CD4-positive, alpha-beta T cell treated with Interleukin-15 for 4 hours (primary cell): Measurements from ENCODE around the gene C10orf95.

Source experiments
- DNase-seq: peaks from one replicate; pipeline ENCODE4 v3.0.0-alpha.2; 2020; ENCODE audit warnings: low spot score

Gene C10orf95

DNA sequence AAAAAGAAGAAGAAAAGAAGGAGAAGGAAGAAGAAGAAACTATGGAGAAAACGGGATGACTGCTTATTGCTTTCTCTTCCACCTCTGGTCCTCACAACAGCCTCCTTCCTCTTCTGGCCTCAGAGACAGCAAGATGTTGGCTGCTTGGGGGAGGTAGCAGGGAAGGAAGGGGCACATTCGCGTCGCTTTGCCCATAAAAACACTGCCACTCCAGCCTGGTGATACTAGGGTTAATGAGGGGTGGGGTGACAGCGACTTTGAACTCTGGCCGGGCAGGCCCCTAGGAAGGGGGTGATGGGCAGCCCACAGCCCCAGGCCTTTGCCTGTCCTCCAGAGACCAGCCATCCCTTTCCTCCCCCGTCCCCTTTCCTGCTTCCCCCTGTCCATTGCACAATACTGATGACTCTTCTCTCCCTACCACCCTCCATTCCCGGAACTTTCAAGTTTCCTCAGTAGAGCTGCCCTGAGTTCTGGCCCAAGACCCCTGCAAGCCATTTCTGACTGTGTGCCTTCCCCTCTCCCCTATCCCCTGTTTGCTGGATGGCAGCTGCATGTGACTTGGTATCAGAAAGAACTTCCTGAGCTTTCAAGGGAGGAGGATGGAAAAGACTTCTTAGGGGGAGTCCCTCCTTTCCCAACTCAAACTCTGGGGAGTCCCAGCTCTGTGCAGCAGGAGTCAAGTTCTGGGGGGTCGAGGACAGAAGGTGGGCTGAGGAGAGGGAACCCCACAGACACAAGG, 16.8 kb downstream of the C10orf95 start:
- no peak for DNase-seq

DNA sequence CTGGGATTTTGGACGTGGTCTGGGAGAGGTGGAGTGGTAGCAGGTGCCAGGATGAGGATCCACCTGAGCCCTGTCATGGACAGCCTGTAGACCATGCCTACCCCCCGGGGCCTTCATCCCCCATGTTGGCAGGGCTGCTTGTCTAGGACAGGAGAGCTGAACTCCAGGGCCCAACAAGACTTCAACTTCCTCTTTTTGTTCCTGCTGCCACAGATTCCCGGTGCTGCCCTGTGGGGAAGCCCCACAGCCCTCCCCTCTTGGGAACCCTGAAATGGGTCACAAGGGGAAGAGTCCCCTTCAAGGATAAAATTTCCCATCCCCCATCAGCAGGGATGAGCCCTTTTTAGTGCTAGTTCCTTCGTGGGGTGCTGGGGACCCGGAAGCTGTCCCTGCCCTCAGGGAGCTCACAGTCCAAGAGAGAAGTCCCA, 17.7 kb downstream of the C10orf95 start:
- DNase-seq, result no peak

DNA sequence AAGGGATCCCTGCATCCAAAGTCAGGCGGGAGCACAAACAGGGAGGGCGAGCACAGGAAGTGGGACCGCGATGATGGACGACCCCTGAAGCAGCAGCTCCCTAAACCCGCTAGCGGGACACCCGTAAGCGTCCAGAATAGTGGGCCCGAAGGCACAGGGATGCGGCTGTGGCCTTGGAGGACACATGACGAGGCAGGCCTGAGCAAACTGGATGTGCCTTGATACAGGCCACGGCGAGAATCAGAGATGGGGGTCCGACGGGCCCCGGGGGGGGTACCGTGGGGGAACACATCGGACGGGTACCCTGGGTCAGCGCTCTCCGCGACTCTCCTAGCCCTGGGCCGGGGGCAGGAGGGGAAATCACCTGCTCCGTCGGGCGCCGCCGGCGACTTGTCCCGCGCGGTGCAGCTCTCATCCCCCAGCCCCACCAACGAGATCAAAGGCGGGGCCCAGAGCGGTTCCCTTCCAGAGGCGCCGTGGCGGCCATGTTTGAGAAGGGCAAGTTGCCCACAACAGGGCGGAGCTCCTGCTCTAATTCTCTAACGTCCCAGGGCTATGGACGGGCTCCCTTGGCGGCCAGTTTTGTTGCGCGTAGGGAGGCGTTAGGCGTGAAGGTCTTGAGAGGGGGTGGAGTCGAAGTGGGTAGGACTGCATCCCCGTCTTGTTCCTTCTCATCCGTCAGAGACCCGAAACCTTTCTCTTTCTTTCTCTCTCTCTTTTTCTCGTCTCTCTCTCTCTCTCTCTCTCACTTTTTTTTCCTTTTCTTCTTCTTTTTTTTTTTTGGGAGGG, 19.0 kb downstream of the C10orf95 start, which contains the start of gene CUEDC2:
TSS of gene CUEDC2 (minus strand) at position 413 of the 789 bp plus-strand sequence. CDS start 7,386 bp downstream, outside the sequence.
- peak; percentile 97 for DNase-seq

DNA sequence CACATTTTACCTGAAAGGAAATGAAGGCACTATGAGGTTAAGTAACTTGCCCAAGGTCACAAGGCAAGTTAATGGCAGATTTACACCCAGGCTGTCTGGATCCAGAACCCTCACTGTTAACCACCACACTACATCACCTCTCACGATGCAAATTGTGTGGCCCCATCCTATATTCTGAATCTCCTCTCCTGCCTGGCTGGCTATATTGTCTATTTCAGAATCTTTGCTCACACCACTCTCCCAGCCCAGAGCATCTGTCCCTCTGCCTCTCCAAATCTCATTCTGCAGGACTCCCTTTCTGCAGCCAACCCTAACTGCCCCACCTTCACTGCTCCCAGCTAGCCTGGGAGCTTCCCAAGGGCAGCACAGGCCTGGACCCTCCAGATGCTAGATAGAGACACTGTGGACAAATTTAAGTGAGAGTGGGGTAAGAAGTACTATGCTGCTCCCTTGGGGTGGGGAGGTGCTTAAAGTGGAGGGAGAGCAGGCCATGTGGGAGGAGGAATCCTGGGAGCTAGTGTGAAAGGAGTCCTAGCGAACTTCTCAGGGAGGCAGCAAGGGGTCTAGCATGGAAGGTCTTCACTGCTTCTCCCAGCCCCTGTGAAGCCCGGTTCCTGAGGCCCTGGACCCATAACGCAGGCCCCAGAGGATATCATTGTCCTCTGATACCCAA, 19.8 kb downstream of the C10orf95 start:
- DNase-seq, result no peak

DNA sequence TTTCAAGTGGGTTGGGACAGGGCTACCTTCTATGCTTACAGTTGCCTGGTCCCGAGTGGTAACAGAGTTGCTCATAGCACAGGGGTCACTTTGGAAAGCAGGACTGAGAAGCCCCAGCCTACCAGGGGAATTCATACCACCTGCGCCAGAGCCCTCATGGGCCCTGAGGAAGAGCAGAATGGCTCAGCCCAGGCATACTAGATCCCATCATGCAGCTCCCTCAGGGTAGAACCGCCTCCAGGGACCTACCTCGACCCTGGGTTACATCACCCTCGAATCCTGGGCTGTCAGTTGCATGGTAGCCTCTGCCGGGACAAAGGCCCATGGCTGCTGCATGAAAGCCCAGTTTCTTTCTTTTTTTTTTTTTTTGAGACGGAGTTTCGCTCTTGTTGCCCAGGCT, 21.9 kb downstream of the C10orf95 start:
- no peak for DNase-seq

DNA sequence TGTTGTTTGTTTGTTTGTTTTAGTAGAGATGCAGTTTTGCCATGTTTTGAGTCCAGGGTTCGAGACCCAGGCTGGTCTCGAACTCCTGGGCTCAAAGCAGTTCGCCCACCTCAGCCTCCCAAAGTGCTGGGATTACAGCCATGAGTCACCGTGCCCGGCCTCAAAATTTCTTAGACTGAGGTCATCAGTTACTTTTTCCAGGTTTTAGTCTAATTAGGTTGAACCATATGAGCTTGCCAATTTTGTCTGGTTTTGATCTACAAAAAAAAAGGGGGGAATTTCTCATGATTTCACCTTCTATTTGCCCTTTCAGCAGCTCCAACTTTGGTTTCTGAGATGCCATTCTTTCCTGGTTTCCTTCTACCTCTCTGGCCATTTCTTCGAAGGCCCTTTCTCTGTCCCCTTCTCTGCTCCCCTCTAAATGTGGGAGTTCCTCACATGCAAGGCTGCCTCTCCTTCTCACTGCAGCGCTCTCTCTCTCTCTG, 24.5 kb downstream of the C10orf95 start:
- DNase-seq, result no peak

DNA sequence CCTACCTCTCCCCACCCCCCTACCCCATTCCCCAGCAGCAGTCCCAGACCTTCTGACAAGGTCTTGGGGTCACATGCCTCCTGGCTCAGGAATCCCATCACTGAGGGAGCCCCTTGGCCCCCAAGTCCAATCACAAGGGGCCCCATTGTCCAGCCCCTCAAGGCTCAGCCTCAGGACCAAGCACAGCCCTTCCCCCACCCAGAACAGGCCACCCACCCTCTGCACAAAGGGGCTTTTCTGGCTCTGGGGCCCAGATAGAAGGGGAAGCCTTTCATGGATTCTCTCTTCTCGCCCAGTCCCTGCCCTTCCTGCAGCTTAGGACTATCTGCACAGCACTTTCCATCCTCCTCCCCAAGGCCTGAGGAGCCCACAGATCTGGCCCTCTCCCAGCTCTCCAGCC, 25.9 kb downstream of the C10orf95 start:
- no peak for DNase-seq

DNA sequence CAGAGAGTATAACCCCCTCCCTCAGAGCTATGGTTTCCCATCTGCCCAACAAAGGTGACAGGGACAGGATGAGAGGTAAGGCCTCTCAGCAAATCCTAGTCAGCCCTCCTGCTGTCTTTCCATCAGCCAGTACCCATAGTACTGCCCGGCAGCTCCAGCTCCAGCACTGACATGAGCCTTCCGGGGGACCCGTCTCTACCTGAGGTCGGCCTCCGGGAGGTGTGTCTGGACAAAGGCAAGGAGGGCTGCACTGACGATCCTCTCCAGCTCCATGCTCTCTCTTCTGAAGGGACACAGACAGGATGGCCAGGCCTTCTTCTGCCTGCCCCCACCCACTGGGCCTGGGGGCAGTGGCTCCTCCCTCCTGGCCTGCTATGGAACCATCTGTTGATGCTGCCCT, 26.4 kb downstream of the C10orf95 start:
- no peak for DNase-seq

DNA sequence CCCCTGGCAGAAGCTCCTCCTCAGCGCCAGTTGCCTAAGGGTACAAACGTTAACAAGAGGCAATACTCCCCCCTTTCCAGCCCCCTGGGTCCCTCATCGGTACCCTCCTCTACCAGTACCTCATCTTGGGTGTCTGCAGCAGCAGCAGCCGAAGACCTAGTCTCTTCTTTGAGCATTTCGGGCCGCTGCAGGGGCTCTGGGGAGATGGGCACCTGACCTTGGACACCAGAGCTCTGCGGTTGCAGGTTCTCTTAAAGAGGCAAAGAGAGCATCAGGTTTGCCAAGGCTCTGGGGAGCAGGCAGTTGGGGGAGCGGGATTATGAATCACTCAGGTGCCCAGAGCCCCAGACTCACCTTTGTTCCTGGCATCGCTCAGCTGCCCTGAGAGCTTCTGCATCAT, 27.2 kb downstream of the C10orf95 start:
- no peak for DNase-seq

DNA sequence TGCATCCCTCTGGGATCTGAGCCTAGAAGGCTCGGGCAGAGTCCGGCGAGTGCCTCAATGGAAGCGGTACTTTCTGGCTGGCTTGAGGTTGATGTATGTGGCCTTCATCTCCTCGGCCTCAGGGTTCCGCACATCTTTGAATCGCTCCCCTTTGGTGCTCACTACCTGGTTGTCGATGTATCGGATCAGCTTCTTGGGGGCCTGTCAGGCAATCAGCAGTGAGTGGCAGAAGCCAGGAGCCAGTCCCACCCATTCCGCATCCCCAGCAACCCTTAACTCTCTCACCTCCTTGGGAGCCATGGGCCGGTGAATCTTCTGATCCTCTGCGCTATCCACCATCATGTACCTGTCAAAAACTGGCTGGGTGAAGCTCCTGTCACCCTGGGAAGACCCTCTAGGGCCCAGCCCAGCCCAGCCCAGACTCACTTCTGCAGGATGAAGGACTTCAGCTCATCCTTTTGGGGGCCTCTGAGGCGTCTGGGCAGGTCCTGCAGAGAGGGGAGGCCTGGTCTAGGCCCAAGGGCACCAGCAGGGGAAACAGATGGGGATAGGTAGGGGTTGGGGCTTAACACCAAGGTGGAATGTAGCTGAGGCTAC, 27.9 kb downstream of the C10orf95 start:
- DNase-seq, result no peak

DNA sequence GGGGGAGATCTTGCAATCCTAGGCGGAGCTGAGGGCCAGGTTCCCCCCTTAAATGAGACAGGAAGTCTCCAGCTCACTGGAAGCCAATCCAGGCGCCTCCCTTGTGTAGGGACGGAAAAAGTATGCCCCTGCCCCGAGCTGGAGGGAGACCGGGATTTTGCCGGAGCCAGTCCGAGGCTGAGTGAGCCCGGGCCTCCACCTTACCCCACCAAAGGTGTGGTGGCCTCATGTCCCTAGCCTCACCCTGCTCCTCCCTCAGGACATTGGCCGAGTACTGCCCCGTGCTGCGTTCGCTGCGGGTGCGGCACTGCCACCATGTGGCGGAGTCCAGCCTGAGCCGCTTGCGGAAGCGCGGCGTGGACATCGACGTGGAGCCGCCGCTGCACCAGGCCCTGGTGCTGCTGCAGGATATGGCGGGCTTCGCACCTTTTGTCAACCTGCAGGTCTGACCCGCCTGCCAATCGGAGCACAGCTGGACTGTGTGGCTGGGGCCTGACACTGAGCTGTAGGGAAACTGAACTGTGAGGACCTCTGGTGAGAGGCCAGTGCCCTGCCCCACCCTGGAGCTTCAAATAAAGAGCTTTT, 28.7 kb downstream of the C10orf95 start:
- DNase-seq, result peak; percentile 48

DNA sequence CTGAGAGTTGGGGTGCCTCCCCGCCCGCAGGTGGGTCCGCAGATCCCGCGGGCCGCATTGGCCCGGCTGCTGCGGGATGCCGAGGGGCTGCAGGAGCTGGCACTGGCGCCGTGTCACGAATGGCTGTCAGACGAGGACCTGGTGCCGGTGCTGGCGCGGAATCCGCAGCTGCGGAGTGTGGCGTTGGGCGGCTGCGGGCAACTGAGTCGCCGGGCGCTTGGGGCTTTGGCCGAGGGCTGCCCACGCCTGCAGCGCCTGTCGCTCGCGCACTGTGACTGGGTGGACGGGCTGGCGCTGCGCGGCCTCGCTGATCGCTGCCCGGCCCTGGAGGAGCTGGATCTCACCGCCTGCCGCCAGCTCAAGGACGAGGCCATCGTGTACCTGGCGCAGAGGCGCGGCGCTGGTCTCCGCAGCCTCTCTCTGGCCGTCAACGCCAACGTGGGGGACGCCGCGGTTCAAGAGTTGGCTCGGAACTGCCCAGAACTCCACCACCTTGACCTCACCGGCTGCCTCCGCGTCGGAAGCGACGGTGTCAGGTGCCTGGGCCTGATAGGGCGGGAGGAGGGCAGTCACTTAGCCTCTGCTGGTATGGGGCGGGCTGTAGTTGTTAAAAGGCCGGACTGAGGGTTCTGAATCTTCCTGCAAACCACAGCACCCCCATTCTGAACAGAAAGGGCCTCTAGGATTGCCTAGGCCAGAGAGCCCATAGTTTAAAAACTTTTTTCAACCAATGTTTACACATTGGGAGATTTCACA, 29.4 kb downstream of the C10orf95 start:
- DNase-seq, result no peak

DNA sequence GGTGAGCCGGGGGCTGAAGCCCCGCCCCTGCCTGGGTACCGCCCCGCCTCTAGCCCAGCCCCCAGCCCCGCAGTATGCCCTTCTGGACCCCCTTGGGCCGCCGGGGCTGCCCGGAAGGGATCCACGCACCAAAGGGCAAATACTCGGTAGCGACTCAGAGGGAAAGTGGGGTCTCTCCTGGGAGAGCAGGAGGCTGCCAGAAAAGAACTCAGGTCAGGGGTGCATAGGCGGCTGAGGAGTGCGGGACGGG, 29.9 kb downstream of the C10orf95 start:
- DNase-seq, result no peak

DNA sequence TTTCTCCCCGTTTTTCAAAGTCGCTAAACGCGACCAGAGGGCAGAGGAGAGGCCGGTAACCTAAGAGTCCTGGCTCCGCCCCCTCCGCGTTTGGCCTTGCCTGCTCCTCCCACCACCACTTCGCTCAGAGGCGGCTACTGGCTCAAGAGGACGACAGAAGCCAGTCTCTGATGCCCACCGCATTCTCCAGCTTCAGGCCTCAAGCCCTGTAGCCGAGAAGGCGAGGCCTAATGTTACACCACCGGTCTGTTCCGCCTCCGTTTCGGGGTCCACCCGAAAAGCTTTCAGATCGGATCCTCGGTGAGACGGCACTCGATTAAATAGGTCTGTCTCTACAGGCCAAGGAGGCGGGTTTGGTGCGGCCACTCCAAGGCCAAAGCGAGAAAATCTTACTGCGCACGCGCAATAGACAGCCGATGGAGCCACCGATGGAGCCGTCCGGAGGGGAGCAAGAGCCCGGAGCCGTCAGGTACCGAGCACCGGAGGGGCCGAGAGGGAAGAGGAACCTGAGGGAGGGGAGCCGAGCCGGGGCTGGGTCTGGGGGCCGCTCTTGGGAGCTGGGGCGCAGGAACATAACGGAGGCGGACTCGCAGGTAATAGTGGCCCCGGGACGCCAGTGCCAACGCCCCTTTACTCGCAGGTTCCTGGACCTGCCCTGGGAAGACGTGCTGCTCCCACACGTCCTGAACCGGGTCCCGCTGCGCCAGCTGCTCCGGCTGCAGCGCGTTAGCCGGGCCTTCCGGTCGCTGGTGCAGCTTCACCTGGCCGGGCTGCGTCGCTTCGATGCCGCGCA, 30.4 kb downstream of the C10orf95 start, which contains the start of gene FBXL15:
TSS of gene FBXL15 (plus strand) at position 123 of the 793 bp plus-strand sequence. CDS start at position 417, 294 bp downstream.
- peak; percentile 97 for DNase-seq

DNA sequence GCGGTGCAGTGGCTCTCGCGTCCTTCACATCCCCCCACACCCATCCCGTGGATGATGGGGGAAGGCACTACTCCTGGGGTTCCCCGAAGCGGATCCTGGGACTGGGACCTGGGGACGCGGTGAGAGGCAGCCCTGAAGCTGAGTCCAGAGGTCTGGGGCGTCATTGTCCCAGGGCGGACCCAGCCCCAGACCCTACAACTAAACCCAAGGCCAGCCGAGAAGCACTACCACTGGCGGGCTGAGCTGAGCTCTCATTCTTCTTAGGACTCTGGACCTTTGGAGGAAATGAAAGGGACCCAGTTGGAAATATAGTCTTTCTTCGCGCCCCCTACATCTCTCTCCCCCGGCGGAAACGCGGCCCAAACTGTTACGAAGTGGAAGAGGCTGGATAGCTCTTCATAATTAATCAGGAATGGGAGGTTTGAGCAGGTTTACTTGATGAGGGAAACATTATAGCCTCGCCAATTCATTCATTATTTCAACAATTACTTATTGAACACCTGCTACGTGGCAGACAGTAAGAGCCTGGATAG, 31.1 kb downstream of the C10orf95 start:
- DNase-seq, result no peak

DNA sequence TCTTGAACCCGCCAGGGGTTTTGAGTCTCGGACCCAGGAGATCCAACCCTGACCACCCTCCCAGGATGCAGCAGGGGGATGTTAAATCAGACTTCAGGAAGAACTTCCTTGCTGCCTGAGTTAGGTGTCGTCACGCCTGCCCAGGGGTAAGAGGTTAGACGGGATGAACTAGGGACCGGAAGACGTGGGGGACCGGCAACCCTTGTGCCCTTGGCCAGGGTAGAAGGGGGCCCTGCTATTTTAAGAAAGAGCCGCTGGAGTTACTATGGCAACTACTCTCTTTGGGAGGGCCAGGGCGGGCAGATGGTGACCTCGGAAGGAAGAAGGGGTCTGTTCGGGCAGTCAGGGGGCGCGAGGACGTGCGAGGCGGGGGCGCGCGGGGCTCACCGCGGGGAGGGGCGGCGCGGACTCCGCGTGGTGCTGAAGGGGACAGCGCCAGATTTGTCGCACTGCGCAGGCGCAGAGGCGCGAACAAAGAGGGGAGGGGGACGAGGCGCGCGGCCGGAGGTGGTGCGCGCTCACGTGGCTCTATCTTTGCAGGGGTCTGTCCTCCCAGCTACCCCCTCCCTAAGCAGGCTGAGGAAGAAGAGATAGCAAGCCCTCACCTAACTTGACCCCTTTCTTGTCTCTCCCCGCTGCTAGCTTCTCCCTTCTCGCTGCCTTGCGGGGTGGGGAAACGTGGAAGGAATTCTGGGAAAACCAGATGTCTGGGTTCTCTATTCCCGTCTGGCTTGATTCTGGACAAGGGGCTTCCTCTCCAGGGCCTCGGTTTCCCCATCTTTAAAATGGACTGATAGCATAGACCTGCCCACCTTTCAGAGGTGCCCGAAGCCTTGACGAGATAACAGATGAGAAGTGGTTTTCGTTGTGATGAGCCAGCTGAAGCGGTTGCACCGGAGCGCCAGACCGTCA, 31.8 kb downstream of the C10orf95 start:
- peak; percentile 62 for DNase-seq

DNA sequence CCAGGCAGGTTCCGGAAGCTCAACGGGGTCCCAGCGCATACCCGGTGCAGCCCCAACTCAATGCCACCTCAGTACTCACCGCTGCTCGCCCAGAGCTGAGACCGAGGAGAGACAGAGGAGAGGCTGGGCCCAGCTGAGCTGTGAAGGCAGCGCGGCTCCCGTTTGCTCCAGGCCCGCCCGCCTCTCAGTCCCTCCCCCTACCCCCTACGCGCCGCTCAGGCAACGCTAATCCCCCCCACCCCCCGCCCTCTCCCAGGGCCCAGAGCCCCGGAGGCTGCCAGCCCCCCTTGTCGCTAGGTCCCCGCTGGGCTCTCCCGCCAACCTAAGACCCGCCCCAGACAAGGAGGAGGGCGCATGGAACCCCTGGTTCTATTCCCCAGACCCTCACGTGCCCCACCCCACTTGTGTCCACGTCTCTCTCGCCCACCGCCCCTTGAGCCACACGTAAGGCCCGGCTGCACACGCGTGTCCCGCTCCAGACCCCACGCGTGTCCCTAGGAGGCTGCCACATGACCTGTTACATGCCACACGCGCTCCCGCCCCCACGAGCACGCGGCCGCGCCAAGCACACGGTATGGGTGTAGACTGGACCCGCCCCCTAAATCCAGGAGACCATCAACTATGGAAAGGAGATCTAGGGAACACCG, 32.6 kb downstream of the C10orf95 start, which contains the start of gene PSD:
TSS of gene PSD (minus strand) at position 164 of the 647 bp plus-strand sequence. CDS start 1,747 bp downstream, outside the sequence.
- DNase-seq, result no peak

DNA sequence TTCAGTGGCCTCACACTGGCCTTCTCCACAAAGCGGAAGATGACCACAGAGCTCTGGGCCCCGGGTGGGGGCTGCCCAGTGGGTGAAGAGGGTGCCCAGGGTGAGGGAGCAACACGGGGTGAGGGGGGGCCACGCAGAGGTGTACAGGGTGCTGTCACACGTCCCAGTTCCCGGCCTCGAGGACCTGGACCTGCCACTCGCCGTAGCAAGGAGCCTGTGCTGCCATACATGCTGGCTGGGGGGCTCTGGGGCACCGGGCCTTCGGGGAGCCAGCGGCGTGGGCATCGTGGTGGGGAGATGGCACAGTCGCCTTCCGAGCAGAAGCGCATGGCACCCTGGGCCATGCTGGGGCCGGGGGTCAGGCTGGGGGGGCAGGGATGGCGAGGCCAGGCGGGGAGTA, 34.6 kb downstream of the C10orf95 start:
- DNase-seq, result no peak
